RPMI7951 (cell line): Measurements from ENCODE around the gene AZGP1. TPM values are rescaled to one million over a fixed set of nuclear protein-coding genes. Genes with fewer than 3 reads are reported as not detected.

Experiments
- total RNA-seq: library from RNA; depleted of rRNA; stranded (reverse); fragments of >200 nt; shearing (Covaris generic); gene quantifications from 2 replicates; pipeline ENCODE4 v1.2.3, GENCODE V29; 2014; rRNA removed

Gene AZGP1
- total RNA-seq, 1 experiment from 2014 or later = 2.2 TPM

Other genes starting within 250 kb of the AZGP1 start
- gene CYP3A7, start 240.8 kb downstream of the AZGP1 start, total RNA-seq = not detected in 2 replicates
- gene CYP3A4, start 191.8 kb downstream of the AZGP1 start, total RNA-seq = not detected in 2 replicates
- gene CYP3A43, start 148.0 kb downstream of the AZGP1 start, total RNA-seq = not detected in 2 replicates
- gene OR2AE1, start 99.0 kb downstream of the AZGP1 start, total RNA-seq = 0.39 TPM in 1 of 2 replicates, not detected in the other
- 19.1 and 19.4 TPM in 2 replicates for gene TRIM4, start 56.5 kb downstream of the AZGP1 start, total RNA-seq
- 0.12 TPM in 1 of 2 replicates, not detected in the other for gene GJC3, start 46.4 kb downstream of the AZGP1 start, total RNA-seq
- gene ZKSCAN1, start 39.6 kb upstream of the AZGP1 start, total RNA-seq = 10.2 and 10.7 TPM in 2 replicates
- gene ZSCAN21, start 73.7 kb upstream of the AZGP1 start, total RNA-seq = 13.5 and 15.4 TPM in 2 replicates
- gene ZNF3, start 105.7 kb upstream of the AZGP1 start, total RNA-seq = 22.6 and 25.1 TPM in 2 replicates
- 63.6 and 83.4 TPM in 2 replicates for gene COPS6, start 112.9 kb upstream of the AZGP1 start, total RNA-seq
- gene MCM7, start 125.4 kb upstream of the AZGP1 start, total RNA-seq = 216 and 221 TPM in 2 replicates
- 22.6 and 36.8 TPM in 2 replicates for gene AP4M1, start 125.6 kb upstream of the AZGP1 start, total RNA-seq
- gene TAF6, start 143.3 kb upstream of the AZGP1 start, total RNA-seq = 66.7 and 80.4 TPM in 2 replicates
- 32.6 and 34.7 TPM in 2 replicates for gene CNPY4, start 143.6 kb upstream of the AZGP1 start, total RNA-seq
- gene MBLAC1, start 150.9 kb upstream of the AZGP1 start, total RNA-seq = 1.6 and 4.8 TPM in 2 replicates
- 221 and 278 TPM in 2 replicates for gene LAMTOR4, start 172.9 kb upstream of the AZGP1 start, total RNA-seq
- gene TRAPPC14, start 182.7 kb upstream of the AZGP1 start, total RNA-seq = 5.8 and 8.1 TPM in 2 replicates
- gene GAL3ST4, start 192.6 kb upstream of the AZGP1 start, total RNA-seq = 10.0 and 10.2 TPM in 2 replicates
- 2.5 and 5.7 TPM in 2 replicates for gene GPC2, start 201.3 kb upstream of the AZGP1 start, total RNA-seq
- gene STAG3, start 201.9 kb upstream of the AZGP1 start, total RNA-seq = 2.5 and 3.8 TPM in 2 replicates
- not detected in 2 replicates for gene PVRIG, start 243.9 kb upstream of the AZGP1 start, total RNA-seq